SK-N-SH (cell line): ENCODE measurements around the gene UCMA.

Experiments
- CTCF ChIP-seq: fragments of 200-600 bp; sonication (generic); IDR thresholded peaks from 2 replicates; pipeline ENCODE4 v1.6.1; 2017; ENCODE audit warnings: antibody characterized with exemption, mild to moderate bottlenecking, moderate library complexity
- SMC3 ChIP-seq: IDR thresholded peaks from 2 replicates; pipeline ENCODE4 v1.6.1; 2012; ENCODE audit warnings: low read depth, low read length, improper control_type of control experiment
- USF1 ChIP-seq: IDR thresholded peaks from 2 replicates; pipeline ENCODE4 v1.4.0; 2012; ENCODE audit warnings: low read depth, borderline replicate concordance

GRCh38 chr10:13268841-13269240, 34.7 kb upstream of the UCMA start:
- TF ChIP-seq CTCF (no peak), SMC3 (no peak), USF1 (no peak)
